ENCODE data around the gene LSM6. TPM values are rescaled to one million over a fixed set of nuclear protein-coding genes. Genes with fewer than 3 reads are reported as not detected.

The LSM6 gene
- polyA plus RNA-seq, 2 of the 4 experiments (the other 2 are of a cell fraction), result 25.3 to 57.8 TPM

GRCh38 chr4:146238107-146238506, 62.6 kb downstream of the LSM6 start:
- ChIA-PET CTCF (no interaction called here), POLR2A (no interaction called here)
- no peak for DNase-seq (ENCODE audit: low read depth in 1 of 2, low spot score in 1 of 2)
- TF ChIP-seq REST (IDR thresholded peaks at IDR 0.05) (no peak), SMC3 (IDR thresholded peaks at IDR 0.05) (no peak), ZC3H11A (IDR thresholded peaks at IDR 0.05) (no peak), FOSL2 (IDR thresholded peaks at IDR 0.05) (no peak), FOSL2 (CRISPR knock-in tag; IDR thresholded peaks at IDR 0.05) (no peak), HDAC2 (IDR thresholded peaks at IDR 0.05) (no peak), MYC (IDR thresholded peaks at IDR 0.05; ENCODE audit: borderline replicate concordance, low read length) (no peak), ELK1 (IDR thresholded peaks at IDR 0.05; ENCODE audit: low read depth, low read length) (no peak), NFE2L2 (conservative IDR thresholded peaks at IDR 0.05; ENCODE audit: low read length) (no peak), RNF2 (IDR thresholded peaks at IDR 0.05; ENCODE audit: borderline replicate concordance, low read depth) (no peak)
- Histone ChIP-seq H3K4me3 (no peak overlapping the region), H3K27ac (no peak overlapping the region), H3K4me2 (no peak overlapping the region), H3K4me1 (peaks cover 24% of the 10 kb centered on the region), H3K9me3 (no peaks in the 10 kb centered on the region)
- WGBS (ENCODE audit: missing lambda C conversion rate), result 90% methylated on average over 3 of the region's 3 CpGs
- no peak for ATAC-seq
- no peak for FAIRE-seq

Other genes with a start within 250 kb of the LSM6 start
- gene ZNF827, start 236.9 kb upstream of the LSM6 start, polyA plus RNA-seq (2011; rRNA removed), result 4.2 and 6.1 TPM in 2 replicates
- gene ZNF827, start 236.9 kb upstream of the LSM6 start, polyA plus RNA-seq (2017; fragmentation: RNase III; extraction: RNeasy Plus Mini Kit Qiagen cat#74134 plus additional on column Dnase treatment), result 3.3 to 4.2 TPM (median 3.8 TPM) in 3 replicates
- gene REELD1, start 38.8 kb downstream of the LSM6 start, polyA plus RNA-seq (2011; rRNA removed), result 0.04 and 0.05 TPM in 2 replicates
- gene REELD1, start 38.8 kb downstream of the LSM6 start, polyA plus RNA-seq (2017; fragmentation: RNase III; extraction: RNeasy Plus Mini Kit Qiagen cat#74134 plus additional on column Dnase treatment), result not detected in 3 replicates

Data from A549 (cell line).